ENCODE data around the gene PLXNC1. TPM values are rescaled to one million over a fixed set of nuclear protein-coding genes. Genes with fewer than 3 reads are reported as not detected.

Gene PLXNC1
- total and polyA plus RNA-seq, 9 of the 15 experiments (the other 6 are each of a cell fraction or from before 2014, with no cell fraction given): 0.08 to 0.87 (median 0.28) TPM

- TF ChIP-seq PBX2 (CRISPR knock-in tag; IDR thresholded peaks at IDR 0.05; ENCODE audit: low read depth): no peak
- TF ChIP-seq PBX2 (tag; conservative IDR thresholded peaks at IDR 0.05; ENCODE audit: low read depth): peak; percentile 26; the same call in 1 of the 2 replicates
- TF ChIP-seq ZNF696 (CRISPR knock-in tag; conservative IDR thresholded peaks at IDR 0.05): no peak
- TF ChIP-seq RBFOX2 (IDR thresholded peaks at IDR 0.05; ENCODE audit: low read depth, low read length): 0 out of 2 replicates have a peak, but pooled peaks have one; percentile 25
- peak; percentile 27; the same call in 1 of the 2 replicates for TF ChIP-seq PHF8 (IDR thresholded peaks at IDR 0.05; ENCODE audit: borderline replicate concordance, low read length)
- TF ChIP-seq RFX7 (CRISPR knock-in tag; IDR thresholded peaks at IDR 0.05): no peak
- peak; percentile 56; the same call in 1 of the 2 replicates for TF ChIP-seq SMAD4 (CRISPR knock-in tag; conservative IDR thresholded peaks at IDR 0.05)
- TF ChIP-seq MCM2 (IDR thresholded peaks at IDR 0.05; ENCODE audit: low read depth): no peak
- peak; percentile 83 for TF ChIP-seq EGR1 (conservative IDR thresholded peaks at IDR 0.05)
Measured at GRCh38 chr12:94262228-94263010, 114.0 kb downstream of the PLXNC1 start (continued).

Data from K562 (cell line).